SK-N-SH (cell line): ENCODE measurements around the gene PDE9A. TPM values are rescaled to one million over a fixed set of nuclear protein-coding genes. Genes with fewer than 3 reads are reported as not detected.

Source experiments
- CTCF ChIA-PET: fragments of 300-600, 350-600 bp; formaldehyde crosslinking; extraction: SDS; loops from one replicate; lab custom pipeline; 2021; lab: Yijun Ruan, JAX
- POLR2A ChIA-PET: fragments of 350-600 bp; sonication (Branson Sonifier 250); formaldehyde crosslinking; extraction: SDS; loops from one replicate; lab custom pipeline; 2020; ENCODE audit warnings: antibody characterized with exemption, inconsistent platforms; lab: Yijun Ruan, JAX
- DNase-seq: peaks from one replicate; pipeline ENCODE4 v3.0.0; 2012
- H2AFZ ChIP-seq: fragments of 200-600 bp; sonication (generic); 2 replicates; pipeline ENCODE4 v1.8.1; 2016; ENCODE audit warnings: antibody characterized with exemption, mild to moderate bottlenecking, low read depth
- H3F3A ChIP-seq: fragments of 200-600 bp; sonication (generic); replicated peaks from 2 replicates; pipeline ENCODE3; 2016; ENCODE audit warnings: antibody characterized with exemption, mild to moderate bottlenecking; ENCODE audit not compliant: insufficient read depth
- H3K27ac ChIP-seq, 2 experiments: fragments of 200-500 bp in 1 of 2; fragments of 200-600 bp in 1 of 2; sonication (Bioruptor generic) in 1 of 2; sonication (generic), shearing (Covaris generic) in 1 of 2; 2 replicates each; pipeline versions ENCODE4 v1.5.1 to v1.6.1; 2014 to 2016; ENCODE audit warnings: low read depth in 2 of 2, inconsistent platforms in 1 of 2, low read length in 1 of 2, mild to moderate bottlenecking in 1 of 2, mixed read lengths in 1 of 2
- H3K27me3 ChIP-seq: fragments of 200-600 bp; sonication (generic), shearing (Covaris generic); 2 replicates; pipeline ENCODE4 v1.6.1; 2016; ENCODE audit warnings: mixed run types; ENCODE audit not compliant: insufficient read depth
- H3K36me3 ChIP-seq, 2 experiments: fragments of 200-500 bp in 1 of 2; fragments of 200-600 bp in 1 of 2; sonication (Bioruptor generic) in 1 of 2; sonication (generic) in 1 of 2; replicated peaks in 1 of 2; 2 replicates each; pipeline versions ENCODE3 to v1.5.1; 2014 to 2016; ENCODE audit warnings: low read length in 1 of 2, mild to moderate bottlenecking in 1 of 2; ENCODE audit not compliant: insufficient read depth in 2 of 2, control insufficient read depth in 1 of 2
- H3K4me1 ChIP-seq, 2 experiments: fragments of 200-500 bp in 1 of 2; fragments of 200-600 bp in 1 of 2; sonication (Bioruptor generic) in 1 of 2; sonication (generic), shearing (Covaris generic) in 1 of 2; 2 replicates each; pipeline versions ENCODE4 v1.5.1 to v1.6.1; 2014 to 2016; ENCODE audit warnings: low read depth in 1 of 2, low read length in 1 of 2, mixed run types in 1 of 2; ENCODE audit not compliant: insufficient read depth in 2 of 2, control insufficient read depth in 1 of 2
- H3K4me2 ChIP-seq: fragments of 200-600 bp; sonication (generic), shearing (Covaris generic); 2 replicates; pipeline ENCODE4 v1.6.1; 2017; ENCODE audit warnings: mixed run types
- H3K4me3 ChIP-seq, 2 experiments: fragments of 200-500 bp in 1 of 2; fragments of 200-600 bp in 1 of 2; sonication (Bioruptor generic) in 1 of 2; sonication (generic), shearing (Covaris generic) in 1 of 2; 2 replicates each; pipeline versions ENCODE4 v1.5.1 to v1.8.1; 2014 to 2016; ENCODE audit warnings: low read depth in 2 of 2, inconsistent platforms in 1 of 2, low read length in 1 of 2, mild to moderate bottlenecking in 1 of 2, mixed read lengths in 1 of 2, moderate library complexity in 1 of 2
- H3K79me2 ChIP-seq: fragments of 200-600 bp; sonication (generic); 2 replicates; pipeline ENCODE4 v1.8.1; 2017; ENCODE audit warnings: mild to moderate bottlenecking; ENCODE audit not compliant: insufficient read depth
- H3K9ac ChIP-seq: fragments of 200-600 bp; sonication (generic); 2 replicates; pipeline ENCODE4 v1.6.1; 2017; ENCODE audit warnings: mixed run types
- H3K9me2 ChIP-seq: fragments of 200-600 bp; sonication (generic); 2 replicates; pipeline ENCODE4 v1.6.1; 2017; ENCODE audit warnings: mixed run types
- H3K9me3 ChIP-seq: fragments of 200-600 bp; sonication (generic); 2 replicates; pipeline ENCODE4 v1.6.1; 2017; ENCODE audit warnings: mixed run types, mild to moderate bottlenecking, moderate library complexity
- H4K20me1 ChIP-seq: fragments of 200-600 bp; sonication (generic); 2 replicates; pipeline ENCODE4 v1.6.1; 2017; ENCODE audit warnings: mild to moderate bottlenecking, mixed run types; ENCODE audit not compliant: insufficient read depth
- CHD2 ChIP-seq: fragments of 150-350 bp; IDR thresholded peaks from 2 replicates; pipeline ENCODE4 v1.6.1; 2018; ENCODE audit warnings: low read length; ENCODE audit not compliant: partially characterized antibody
- CTCF ChIP-seq: fragments of 200-600 bp; sonication (generic); IDR thresholded peaks from 2 replicates; pipeline ENCODE4 v1.6.1; 2017; ENCODE audit warnings: antibody characterized with exemption, mild to moderate bottlenecking, moderate library complexity
- ELF1 ChIP-seq: IDR thresholded peaks from 2 replicates; pipeline ENCODE4 v1.4.0; 2012
- EP300 ChIP-seq, 2 experiments: IDR thresholded peaks; 2 replicates each; pipeline versions ENCODE4 v1.4.0 to v1.6.1; 2012; ENCODE audit warnings: borderline replicate concordance in 1 of 2, low read depth in 1 of 2, low read length in 1 of 2
- FOXJ3 ChIP-seq: sonication (generic); formaldehyde crosslinking; IDR thresholded peaks from 2 replicates; pipeline ENCODE4 v1.5.1; 2020; ENCODE audit warnings: mild to moderate bottlenecking, missing genetic modification reagents
- GABPA ChIP-seq: IDR thresholded peaks from 2 replicates; pipeline ENCODE4 v1.4.0; 2012; ENCODE audit warnings: low read depth, mild to moderate bottlenecking
- IRF3 ChIP-seq: fragments of 150-350 bp; IDR thresholded peaks from 2 replicates; pipeline ENCODE4 v1.6.1; 2016; ENCODE audit warnings: mild to moderate bottlenecking, low read depth, low read length
- JUND ChIP-seq: IDR thresholded peaks from 2 replicates; pipeline ENCODE4 v1.4.0; 2012
- MAX ChIP-seq: IDR thresholded peaks from 2 replicates; pipeline ENCODE4 v1.4.0; 2012; ENCODE audit warnings: low read depth
- MXI1 ChIP-seq: IDR thresholded peaks from 2 replicates; pipeline ENCODE4 v1.6.1; 2012; ENCODE audit warnings: mild to moderate bottlenecking, low read depth, low read length, improper control_type of control experiment
- NFIC ChIP-seq: IDR thresholded peaks from 2 replicates; pipeline ENCODE4 v1.4.0; 2012; ENCODE audit warnings: borderline replicate concordance
- PBX3 ChIP-seq: IDR thresholded peaks from 2 replicates; pipeline ENCODE4; 2012
- RAD21 ChIP-seq: IDR thresholded peaks from 2 replicates; pipeline ENCODE4 v1.6.1; 2012; ENCODE audit warnings: mild to moderate bottlenecking, low read length
- RCOR1 ChIP-seq: fragments of 150-350 bp; IDR thresholded peaks from 2 replicates; pipeline ENCODE4 v1.6.1; 2017; ENCODE audit warnings: antibody characterized with exemption, low read length
- REST ChIP-seq: IDR thresholded peaks from 2 replicates; pipeline ENCODE4 v1.6.1; 2012; ENCODE audit warnings: mild to moderate bottlenecking, low read depth, low read length, moderate library complexity
- RFX5 ChIP-seq: IDR thresholded peaks from 2 replicates; pipeline ENCODE4 v1.6.1; 2012; ENCODE audit warnings: mild to moderate bottlenecking, improper control_type of control experiment, low read length
- RXRA ChIP-seq: IDR thresholded peaks from 2 replicates; pipeline ENCODE4 v1.4.0; 2012; ENCODE audit warnings: low read depth, mild to moderate bottlenecking, borderline replicate concordance
- SMC3 ChIP-seq: IDR thresholded peaks from 2 replicates; pipeline ENCODE4 v1.6.1; 2012; ENCODE audit warnings: low read depth, low read length, improper control_type of control experiment
- TAF1 ChIP-seq: IDR thresholded peaks from 2 replicates; pipeline ENCODE4 v1.6.1; 2012; ENCODE audit warnings: low read depth, mild to moderate bottlenecking, low read length, moderate library complexity, borderline replicate concordance
- USF1 ChIP-seq: IDR thresholded peaks from 2 replicates; pipeline ENCODE4 v1.4.0; 2012; ENCODE audit warnings: low read depth, borderline replicate concordance
- USF2 ChIP-seq: fragments of 150-350 bp; IDR thresholded peaks from 2 replicates; pipeline ENCODE4 v1.6.1; 2017; ENCODE audit warnings: antibody characterized with exemption, low read length, low read depth, borderline replicate concordance
- YY1 ChIP-seq: IDR thresholded peaks from 2 replicates; pipeline ENCODE4 v1.4.0; 2012; ENCODE audit warnings: low read depth, mild to moderate bottlenecking
- WGBS: methylation state at CpG from one replicate; pipeline ENCODE4 v1.1.6; 2017; ENCODE audit warnings: low lambda C conversion rate; 5-methylcytosine and 5-hydroxymethylcytosine counted together
- polyA plus RNA-seq, 3 experiments: library from polyadenylated mRNA; depleted of rRNA; stranded (reverse); fragments of >200 nt; gene quantifications; 2 replicates each; pipeline ENCODE4 v1.2.3, GENCODE V29; 2012

Gene PDE9A
- polyA plus RNA-seq, 1 of the 3 experiments (the other 2 are of a cell fraction), result 0.28 TPM

GRCh38 chr21:42652527-42653230 lies 742 bp upstream of the PDE9A start:
- H4K20me1 ChIP-seq, result no peaks in the 10 kb centered on the region
- DNase-seq, result peak; percentile 98
- H3K4me3 ChIP-seq, result peak overlapping the region in 1 of 2 experiments; percentile 43; a peak in 3 of 4 replicates
- ChIA-PET CTCF (interaction anchor here (0.6 to 3.0 kb wide), 21 partner anchors 8 to 215 kb away, joined by 3 to 25 read pairs (median 4); no protein-coding TSS in a partner anchor), POLR2A (interaction anchor here (0.6 to 2.0 kb wide), 7 partner anchors 12 to 1057 kb away, joined by 3 to 8 read pairs (median 3); no protein-coding TSS in a partner anchor)
- peak overlapping the region in 1 of 2 experiments; percentile 98; a peak in 2 of 4 replicates for H3K27ac ChIP-seq
- peaks cover 35% of the 10 kb centered on the region for H3K27me3 ChIP-seq
- no peaks in the 10 kb centered on the region for H3K79me2 ChIP-seq
- no peak overlapping the region for H3K9ac ChIP-seq
- no peaks in the 10 kb centered on the region for H3K9me2 ChIP-seq
- H3F3A ChIP-seq, result no peaks in the 10 kb centered on the region
- WGBS, result 9% methylated on average over 15 of the region's 24 CpGs
- H3K4me1 ChIP-seq, result peaks cover 0 to 33% of the 10 kb centered on the region in 2 experiments; a peak in 1 of 4 replicates
- no peaks in the 10 kb centered on the region for H3K36me3 ChIP-seq
- H3K9me3 ChIP-seq, result no peaks in the 10 kb centered on the region
- H2AFZ ChIP-seq, result peak overlapping the region; percentile 46; the same call in 1 of the 2 replicates
- peak overlapping the region; percentile 37; the same call in 1 of the 2 replicates for H3K4me2 ChIP-seq
- TF ChIP-seq RFX5 (no peak), USF2 (no peak), REST (no peak), CHD2 (peak; percentile 77), EP300 (IDR thresholded peaks at IDR 0.05; ENCODE audit: borderline replicate concordance in 1 of 2, low read depth in 1 of 2, low read length in 1 of 2) (peak in 1 of 2 experiments; percentile 69; a peak in 2 of 4 replicates), ELF1 (no peak), MXI1 (peak; percentile 92), YY1 (no peak), FOXJ3 (CRISPR knock-in tag) (no peak), RXRA (no peak), NFIC (no peak), TAF1 (no peak), MAX (no peak), USF1 (no peak), SMC3 (peak; percentile 70; the same call in 1 of the 2 replicates), RCOR1 (peak; percentile 52; the same call in 1 of the 2 replicates), IRF3 (no peak), RAD21 (peak; percentile 74), CTCF (peak; percentile 35), PBX3 (no peak), JUND (no peak), GABPA (no peak)
